ENCODE data around the gene LNPEP.

The LNPEP gene

DNA sequence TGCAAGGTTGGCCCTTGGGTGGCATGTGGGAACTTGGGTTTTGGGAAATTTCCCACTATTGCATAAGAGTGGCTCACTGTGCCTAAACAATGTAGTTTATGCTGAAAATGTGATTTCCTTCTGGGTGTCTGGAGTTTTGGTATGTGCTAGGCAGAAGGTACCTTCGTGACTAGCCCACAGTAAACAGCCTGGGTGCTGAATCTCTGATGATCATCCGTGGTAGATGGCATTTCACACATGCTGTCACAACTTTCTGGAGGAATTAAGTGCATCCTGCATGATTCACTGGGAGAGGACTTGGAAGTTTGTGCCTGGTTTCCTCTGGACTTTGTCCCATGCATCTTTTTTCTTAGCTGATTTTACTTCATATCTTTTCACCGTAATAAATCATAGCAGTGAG lies 64.5 kb downstream of the LNPEP start:
- no peak for DNase-seq (ENCODE audit: low read depth in 2 of 2)

DNA sequence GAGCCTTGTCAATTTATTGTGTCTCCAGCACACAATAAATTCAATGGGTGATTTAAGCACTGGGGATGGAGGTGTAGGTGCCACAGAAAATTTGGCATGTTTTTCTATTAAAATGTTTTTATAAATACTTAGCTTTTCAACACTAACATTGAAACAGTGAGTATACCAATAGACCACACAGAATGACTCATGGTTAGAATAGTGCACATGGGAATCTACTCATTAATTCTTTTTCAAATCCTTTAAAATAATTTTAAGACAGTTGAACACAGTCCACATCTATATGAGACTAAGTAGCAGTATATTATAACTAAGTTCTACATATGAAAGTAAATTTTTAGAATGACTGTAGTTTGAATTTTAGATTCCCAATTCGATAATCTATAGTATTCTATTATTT lies 67.1 kb downstream of the LNPEP start:
- DNase-seq (ENCODE audit: low read depth in 2 of 2), result no peak

DNA sequence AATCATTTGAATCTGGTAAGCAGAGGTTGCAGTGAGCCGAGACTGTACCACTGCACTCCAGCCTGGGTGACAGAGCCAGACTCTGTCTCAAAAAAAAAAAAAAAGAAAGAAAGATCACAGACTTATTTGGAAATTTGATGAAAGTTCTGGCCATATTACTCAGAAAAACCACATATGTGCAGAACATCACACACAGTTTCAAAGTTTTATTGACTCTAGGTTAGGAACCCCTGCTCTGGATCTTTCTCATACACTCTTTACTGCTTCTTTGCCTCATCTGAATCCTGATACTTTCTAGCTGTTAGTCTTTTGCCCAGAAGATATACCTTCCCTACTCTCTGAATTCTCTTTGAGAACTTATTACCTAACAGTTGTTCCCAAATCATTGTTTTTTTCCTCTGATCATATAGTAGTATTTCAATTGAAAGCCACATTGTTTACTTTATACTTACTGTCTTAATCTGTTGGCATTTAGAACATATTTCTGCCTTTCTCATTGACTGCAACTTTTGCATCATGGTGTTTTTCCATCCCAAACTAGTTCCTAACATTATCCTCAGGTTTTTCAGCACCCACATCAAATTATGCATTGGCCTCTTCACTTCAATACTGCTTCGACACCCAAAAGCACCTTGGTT lies 68.7 kb downstream of the LNPEP start:
- no peak for DNase-seq (ENCODE audit: low read depth in 2 of 2)

DNA sequence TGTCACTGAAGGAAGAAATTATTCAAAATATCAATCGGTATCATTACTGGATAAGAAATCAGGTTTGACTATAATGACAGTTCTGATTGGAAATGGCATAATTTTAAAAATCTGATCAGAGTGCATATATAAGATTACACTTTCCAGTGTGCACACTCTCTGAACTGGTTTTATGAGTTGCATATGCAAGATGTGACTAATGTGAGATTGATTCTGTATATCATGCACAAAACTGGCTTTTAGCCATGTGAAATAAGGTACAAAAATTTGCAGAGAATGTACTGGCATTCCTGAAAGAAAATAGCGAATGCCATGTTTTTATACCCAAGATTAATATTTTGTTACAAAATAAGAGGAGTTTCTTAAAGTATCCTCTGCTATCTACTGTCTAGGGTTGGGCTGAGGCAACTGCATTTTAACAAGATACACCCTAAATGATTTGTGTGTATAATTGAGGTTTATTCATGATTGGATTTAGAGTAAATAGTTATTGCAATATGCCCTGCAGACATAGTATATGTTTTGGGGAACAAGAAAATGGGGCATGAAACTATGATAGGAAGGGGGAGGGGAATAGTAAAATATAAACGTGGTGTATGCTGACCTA lies 70.7 kb downstream of the LNPEP start:
- no peak for DNase-seq (ENCODE audit: low read depth in 2 of 2)

DNA sequence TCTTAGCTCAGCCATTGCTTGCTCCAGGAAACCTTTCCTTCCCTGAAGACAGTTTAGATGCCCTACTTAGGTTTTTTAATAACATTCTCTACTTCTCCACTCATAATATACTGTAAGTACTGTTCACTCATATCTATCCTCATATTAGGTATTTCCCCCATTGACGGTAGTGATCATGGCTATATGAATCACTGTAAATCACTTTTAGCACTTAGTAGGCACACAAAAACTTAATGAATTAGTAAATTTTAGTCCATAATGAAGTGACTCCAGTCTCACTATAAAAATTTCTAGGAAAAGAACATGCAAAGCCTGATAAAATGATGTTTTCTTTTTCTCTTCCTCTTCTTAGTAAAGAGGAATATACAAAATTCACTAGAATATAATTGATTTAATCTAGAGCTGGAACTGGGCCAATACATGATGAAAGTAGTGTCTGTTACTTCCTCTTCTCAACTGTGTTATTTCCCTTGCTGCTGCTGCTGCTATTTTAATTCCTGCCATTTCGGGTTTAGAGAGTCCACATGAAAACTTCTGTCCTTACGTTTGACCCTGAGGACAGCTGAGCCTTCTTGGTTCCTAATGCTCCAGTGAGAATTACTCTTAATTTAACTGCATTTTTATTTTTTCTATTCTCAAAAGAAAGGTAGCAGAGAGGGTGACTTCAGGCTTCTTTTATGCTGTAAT lies 73.5 kb downstream of the LNPEP start:
- no peak for DNase-seq (ENCODE audit: low read depth in 2 of 2)

DNA sequence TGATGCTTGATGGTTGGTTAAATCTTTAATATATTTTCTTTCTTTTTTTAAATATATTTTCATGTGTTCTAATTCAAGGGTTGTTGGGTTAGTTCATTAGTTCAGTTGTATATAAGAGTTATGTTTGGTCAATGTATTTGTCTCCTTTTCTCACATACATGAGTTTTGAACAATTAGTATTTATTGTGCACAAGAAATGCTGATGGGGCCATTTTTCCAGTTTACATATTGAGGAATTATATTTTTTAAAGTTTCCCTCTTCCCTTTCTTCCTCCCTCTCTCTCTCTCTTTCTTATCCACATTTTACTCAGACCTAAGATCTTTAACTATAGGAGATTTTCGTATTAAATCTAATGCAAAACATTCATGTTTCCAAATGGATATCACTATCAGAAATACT lies 74.0 kb downstream of the LNPEP start:
- no peak for DNase-seq (ENCODE audit: low read depth in 2 of 2)

DNA sequence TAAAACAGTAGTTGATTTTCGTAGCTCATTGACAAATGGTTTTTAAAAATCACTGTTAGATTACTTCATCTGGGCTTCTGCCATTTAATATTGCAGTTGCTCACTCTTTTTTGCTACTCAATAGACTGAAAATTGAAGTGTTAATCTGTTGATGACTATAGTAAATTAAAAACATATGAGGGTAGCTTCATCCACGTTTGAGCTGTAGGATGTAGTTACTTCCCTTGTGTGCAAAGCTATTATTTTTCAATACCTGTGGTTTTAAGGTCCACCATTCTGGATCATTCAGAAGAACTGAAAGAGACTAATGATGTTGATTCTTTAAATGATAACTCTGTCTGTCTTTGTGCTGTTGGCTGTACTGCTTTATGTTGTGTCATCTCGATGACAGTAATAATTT lies 74.7 kb downstream of the LNPEP start:
- no peak for DNase-seq (ENCODE audit: low read depth in 2 of 2)

DNA sequence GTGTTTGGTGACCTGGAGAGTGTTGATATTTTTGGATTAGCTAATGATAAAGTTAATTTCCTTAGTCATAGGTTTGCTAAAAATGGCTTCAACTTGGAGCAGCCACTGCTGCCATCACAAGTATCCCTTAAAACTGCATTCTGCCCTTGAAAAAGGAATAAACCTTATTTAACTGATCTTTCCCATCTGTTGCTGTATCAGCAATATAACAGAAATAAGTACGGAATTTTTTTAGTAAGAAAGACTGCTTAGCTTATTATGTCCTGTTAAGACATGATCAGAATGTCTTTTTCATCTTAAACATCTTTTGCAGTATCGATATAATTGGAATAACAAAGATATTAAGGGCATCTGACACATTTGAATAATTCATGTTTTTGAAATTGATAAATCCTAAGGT lies 75.7 kb downstream of the LNPEP start:
- no peak for DNase-seq (ENCODE audit: low read depth in 2 of 2)

DNA sequence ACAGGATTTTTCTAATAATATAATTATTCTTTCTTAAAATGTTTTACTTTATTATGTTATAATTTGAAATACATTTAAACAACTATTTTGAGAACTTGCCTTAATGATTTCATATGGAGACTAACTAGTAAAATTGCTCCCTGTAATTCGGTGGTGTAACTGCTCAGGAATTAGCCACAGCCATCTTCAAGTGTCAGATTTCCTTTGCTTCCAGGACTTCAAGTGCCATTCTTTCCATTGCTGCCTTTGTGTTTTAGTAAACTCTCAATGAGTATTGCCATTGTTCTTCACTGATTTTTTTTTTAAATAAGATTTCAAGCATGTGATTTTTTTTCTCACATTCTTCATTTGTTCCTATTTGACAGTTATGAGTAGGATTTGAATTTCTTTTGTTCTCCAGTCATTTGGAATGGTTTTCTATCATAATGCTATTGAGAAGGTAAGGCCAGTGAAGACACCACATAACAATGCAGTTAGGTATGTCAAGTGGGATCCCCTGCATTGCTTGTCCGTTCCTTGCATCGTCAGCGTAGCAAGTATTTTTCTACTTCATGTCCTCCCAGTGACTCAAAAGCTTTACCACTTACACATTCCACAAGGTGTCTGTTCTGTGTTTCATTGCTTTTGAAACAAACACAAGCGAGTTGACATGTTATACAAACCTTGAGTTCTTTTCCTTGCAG lies 83.7 kb downstream of the LNPEP start:
- DNase-seq (ENCODE audit: low read depth in 2 of 2), result no peak

DNA sequence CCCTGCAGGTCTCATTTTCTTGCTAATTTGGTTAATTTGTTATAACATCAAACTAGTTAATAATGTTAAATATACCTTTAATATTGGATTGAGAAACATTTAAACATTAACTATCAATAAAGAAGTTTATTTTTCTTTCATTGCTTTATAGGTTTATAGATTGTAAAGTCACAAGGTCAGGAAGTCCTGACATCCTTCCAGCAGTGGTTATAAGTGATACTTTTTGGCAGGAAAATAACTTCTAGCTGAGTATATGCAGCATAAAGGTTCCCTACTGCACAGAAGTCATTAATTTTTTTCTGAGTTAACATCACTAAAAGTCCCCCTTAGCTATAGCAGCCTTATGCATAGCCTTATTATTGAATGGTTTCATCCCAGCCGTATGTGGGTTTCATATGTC lies 85.5 kb downstream of the LNPEP start:
- no peak for DNase-seq (ENCODE audit: low read depth in 2 of 2)

DNA sequence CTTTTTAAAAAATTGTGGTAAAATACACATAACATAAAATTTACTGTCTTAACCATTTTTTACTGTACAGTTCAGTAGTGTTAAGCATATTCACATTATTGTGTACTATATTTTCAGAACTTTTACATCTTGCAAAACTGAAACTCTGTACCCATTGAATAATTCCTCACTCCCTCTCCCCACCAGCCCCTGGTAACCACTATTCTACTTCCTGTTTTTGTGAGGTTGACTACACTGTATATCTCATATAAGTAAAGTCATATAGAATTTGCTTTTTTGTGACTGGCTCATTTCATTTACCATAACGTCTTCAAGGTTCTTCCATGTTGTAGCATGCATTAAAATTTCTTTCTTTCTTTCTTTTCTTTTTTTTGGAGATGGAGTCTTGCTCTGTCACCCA lies 87.0 kb downstream of the LNPEP start:
- DNase-seq (ENCODE audit: low read depth in 2 of 2), result no peak

DNA sequence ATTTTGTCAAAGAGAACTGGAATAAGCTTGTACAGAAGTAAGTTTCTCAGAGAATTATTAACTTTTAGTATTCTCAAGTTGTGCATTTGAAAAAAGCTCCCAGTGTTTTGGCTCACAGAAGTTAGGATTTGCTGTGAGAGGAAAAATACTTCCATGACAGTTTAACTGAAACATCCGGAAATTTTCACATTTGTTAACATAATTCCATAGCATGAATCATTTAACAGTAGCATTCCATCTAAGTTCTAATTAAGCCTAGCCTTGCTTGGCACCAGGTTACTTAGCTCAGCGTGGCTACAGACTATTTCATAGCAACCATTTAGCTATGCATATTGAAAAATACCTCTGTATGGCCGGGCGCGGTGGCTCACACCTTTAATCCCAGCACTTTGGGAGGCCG lies 90.8 kb downstream of the LNPEP start:
- DNase-seq (ENCODE audit: low read depth in 2 of 2), result no peak

DNA sequence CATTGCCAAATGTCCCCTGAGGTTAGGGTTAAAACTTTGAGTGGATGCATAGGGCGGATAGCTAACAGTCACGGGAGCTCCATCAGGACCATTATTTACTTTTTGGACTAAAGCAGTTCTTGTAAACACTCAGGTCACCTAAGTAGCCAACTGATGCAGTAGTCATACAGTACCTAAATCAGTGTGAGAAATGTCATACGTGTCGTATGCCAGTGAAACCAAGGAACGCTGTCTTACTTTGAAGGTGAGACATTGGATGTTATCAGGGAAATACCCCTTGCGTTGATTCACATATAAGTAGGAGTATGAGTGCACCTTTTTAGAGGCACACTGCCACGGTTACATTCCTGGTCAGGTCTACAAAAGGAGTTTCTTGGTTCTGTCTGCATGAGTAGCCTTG lies 101.9 kb downstream of the LNPEP start:
- DNase-seq (ENCODE audit: low read depth in 2 of 2), result no peak

DNA sequence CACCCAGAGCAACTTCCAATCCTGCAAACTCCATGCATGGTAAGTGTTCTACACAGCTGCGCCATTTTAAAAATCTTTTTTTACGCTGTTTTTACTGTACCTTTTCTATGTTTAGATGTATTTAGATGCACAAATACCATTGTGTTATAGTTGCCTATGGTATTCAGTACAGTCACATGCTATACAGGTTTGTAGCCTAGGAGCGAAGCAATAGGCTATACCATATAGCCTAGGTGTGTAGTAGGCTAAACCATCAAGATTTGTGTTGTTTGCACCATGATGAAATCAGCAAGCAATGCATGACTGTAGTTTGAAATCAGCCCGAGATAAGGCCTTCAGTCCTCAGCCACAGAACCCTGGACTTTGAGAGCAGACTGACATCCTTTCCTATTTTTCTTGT lies 105.4 kb downstream of the LNPEP start:
- no peak for DNase-seq (ENCODE audit: low read depth in 2 of 2)

DNA sequence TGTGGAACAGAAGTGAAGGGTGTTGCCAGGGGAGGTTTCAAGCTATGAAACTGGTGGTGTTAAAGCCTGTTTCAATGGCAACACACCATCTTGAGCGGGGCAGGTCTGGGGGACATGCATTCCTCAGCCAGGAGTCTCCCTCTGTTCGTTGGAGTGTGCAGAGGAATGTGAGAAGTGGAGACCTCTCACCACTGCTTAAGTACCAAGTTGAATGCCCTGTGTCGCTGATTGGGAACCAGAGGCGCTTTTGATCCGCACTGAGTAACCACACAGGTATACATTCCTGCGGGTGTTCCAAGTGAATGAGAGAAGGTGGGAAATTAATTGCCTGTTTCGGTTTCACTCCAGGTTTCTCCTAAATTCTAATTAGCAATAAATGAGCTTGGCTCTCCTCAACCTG lies 107.1 kb downstream of the LNPEP start:
- no peak for DNase-seq (ENCODE audit: low read depth in 2 of 2)

DNA sequence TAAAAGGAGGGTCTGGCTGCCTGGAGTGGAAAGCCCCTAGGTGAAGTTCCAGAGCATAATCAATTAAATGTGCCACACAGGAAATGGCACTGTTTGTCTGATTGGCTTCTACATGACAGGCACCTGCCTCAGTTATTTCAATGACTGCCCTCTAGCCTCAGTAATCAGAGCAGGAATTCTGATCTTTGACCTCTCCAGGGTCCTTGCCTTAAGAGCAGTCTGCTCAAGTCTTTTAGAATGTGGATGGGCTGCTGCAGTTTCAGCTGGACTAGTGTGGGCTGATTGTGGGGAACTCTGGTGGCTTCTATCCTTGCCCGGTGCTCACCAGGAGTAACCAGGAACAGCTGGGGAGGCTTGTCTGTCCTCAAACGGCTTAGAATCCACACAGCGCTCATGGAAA lies 107.6 kb downstream of the LNPEP start:
- no peak for DNase-seq (ENCODE audit: low read depth in 2 of 2)

DNA sequence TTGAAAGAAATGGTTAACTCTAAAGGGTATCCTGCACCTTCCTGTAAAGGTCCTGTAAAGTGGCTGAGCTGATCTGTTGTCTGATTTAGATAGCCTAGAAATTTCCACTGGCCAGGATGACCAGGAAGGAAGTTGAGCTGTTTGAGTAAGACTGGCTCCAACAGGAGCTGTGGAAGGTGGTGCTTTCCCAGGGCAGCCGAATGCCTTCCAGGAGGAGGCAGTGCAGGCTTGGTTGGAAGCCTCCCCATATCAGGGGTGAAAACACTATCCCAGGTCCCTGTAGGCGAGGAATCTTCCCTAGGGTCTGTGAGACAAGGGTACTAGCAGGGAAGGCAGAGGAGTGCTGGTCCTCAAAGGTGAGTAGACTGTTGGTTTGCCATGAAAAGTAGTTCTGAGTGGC lies 108.2 kb downstream of the LNPEP start:
- DNase-seq (ENCODE audit: low read depth in 2 of 2), result no peak

DNA sequence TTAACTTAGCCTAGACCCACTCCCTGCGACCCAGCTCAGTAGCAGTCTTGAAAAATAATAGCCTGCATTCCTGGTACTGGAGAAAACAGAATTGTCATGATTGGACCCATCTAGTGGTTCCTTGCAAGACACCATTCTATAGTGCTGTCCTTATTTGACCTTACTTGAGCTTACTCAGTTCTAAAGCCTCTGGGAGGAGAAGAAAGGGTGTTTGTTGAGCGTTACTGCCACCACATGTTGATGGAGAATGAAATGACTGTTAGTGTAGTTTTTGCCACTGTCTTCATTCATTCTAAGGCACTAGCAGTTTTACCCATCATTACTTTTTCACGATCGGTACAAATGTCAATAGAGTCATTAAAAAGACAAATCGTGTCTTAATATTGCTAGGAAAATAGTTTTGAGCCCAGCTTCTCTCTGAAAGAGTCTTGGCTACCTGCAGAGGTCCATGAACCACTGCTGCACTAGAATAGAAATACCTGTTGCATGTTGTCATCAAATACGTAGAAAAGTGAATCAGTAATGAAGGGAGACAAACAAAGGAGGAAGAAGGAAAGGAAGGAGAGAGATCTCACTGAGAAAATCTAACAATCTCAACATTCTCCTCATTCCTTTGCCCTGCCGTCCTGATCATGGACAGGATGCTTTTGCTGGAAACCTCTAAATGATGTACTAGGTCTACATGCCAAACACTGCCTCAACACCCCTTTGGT lies 110.5 kb downstream of the LNPEP start:
- DNase-seq (ENCODE audit: low read depth in 2 of 2), result no peak

DNA sequence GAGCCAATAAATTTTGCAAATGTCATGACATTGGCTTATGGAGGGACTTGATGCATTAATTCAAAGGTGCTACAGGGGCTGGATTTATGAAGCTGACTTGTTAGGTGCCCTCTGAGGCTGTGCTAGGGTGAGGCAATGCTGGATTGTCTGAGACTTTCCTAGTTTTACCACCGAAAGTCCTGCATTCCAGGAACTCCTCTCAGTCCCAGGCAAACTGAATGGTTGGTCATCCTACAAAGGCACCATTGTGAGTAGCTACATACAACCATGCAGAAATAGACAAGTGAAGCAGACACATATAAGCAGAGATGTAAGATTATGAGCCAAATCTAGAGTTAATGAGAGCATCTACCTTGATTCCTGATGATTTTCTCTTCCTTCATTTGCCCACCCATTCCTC lies 111.2 kb downstream of the LNPEP start:
- no peak for DNase-seq (ENCODE audit: low read depth in 2 of 2)

DNA sequence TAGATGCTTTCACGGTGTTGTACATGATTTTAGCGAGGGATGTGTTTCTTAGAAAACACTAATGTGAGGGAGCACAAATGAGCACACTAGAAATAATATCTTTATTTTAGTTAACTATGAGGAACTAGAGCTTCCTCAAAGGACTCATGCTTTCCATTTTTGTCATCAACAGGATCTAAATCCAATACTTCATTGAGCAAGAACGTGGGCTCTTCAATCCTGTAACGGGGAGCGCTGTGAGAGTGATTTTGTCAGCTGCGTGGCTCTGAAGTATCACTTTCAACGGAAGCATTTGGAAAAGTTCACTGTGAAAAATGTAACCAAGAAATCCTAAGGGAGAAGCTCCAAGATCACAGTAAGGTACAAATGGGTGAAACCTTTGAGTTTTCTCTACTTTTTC lies 113.3 kb downstream of the LNPEP start:
- DNase-seq (ENCODE audit: low read depth in 2 of 2), result no peak

DNA sequence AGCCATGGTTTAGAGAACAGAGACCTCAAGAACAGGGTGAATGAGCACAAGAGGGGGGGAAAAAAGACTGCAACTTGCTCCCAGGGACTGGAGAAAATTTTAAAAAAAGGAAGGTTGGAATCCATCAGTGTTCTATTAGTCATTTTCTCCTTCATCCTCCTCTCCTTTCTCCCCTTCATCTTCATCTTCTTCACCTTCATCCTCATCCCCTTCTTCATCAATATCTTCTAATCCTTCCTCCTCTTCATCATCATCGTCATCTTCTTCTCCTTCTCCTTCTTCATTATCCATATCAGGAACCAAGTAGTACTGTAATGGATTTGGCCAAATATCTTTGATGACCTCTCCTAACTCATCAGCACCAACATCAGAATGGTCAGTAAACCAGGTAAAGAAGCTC lies 120.4 kb downstream of the LNPEP start:
- no peak for DNase-seq (ENCODE audit: low read depth in 2 of 2)

DNA sequence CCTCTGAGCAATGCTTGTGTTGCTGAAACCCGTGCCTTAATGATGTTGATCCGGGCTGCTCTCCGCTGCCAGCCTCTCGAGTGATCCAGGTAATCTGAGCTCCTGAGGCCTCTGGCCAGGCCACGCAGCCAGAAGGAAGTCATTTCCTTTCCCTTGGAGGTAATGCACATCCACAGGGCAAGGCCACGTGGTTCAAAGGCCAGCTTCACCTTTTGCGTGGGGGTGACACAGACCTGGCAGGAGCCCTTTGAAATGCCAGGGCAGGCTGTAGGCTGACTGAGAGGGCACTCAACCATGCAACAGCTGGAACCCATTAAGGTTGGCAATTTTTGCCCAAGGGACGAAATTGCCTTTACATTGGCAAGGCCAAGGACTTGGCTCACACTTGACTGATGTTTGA lies 126.2 kb downstream of the LNPEP start:
- DNase-seq (ENCODE audit: low read depth in 2 of 2), result no peak
